Stimulated activated naive CD8-positive, alpha-beta T cell treated with anti-CD3 and anti-CD28 coated beads, Interleukin-15, Interleukin-2, amounts not matched to agents 100 ng/mL and 50 ng/mL, for 24 hours (primary cell): ENCODE measurements around the gene ZMAT3.

ENCODE experiments used
- H3K27ac Mint-ChIP-seq: one replicate; pipeline ENCODE4 v1.8.0; 2021; ENCODE audit warnings: mild to moderate bottlenecking, mixed read lengths
- H3K27me3 Mint-ChIP-seq: one replicate; pipeline ENCODE4 v1.8.0; 2021; ENCODE audit warnings: mixed read lengths
- H3K36me3 Mint-ChIP-seq: one replicate; pipeline ENCODE4 v1.8.0; 2021; ENCODE audit warnings: low read depth, mixed read lengths
- H3K4me1 Mint-ChIP-seq: one replicate; pipeline ENCODE4 v1.8.0; 2021; ENCODE audit warnings: low read depth, mixed read lengths
- H3K4me3 Mint-ChIP-seq: one replicate; pipeline ENCODE4 v1.8.0; 2021; ENCODE audit warnings: mild to moderate bottlenecking, mixed read lengths
- H3K9me3 Mint-ChIP-seq: one replicate; pipeline ENCODE4 v1.8.0; 2021; ENCODE audit warnings: mixed read lengths

The ZMAT3 gene

GRCh38 chr3:178969004-178969700, 102.5 kb downstream of the ZMAT3 start:
- H3K9me3 Mint-ChIP-seq = peaks cover 5% of the 10 kb centered on the region
- peaks cover 8% of the 10 kb centered on the region for H3K36me3 Mint-ChIP-seq
- H3K27ac Mint-ChIP-seq = no peak overlapping the region
- no peaks in the 10 kb centered on the region for H3K27me3 Mint-ChIP-seq
- H3K4me3 Mint-ChIP-seq = no peak overlapping the region
- H3K4me1 Mint-ChIP-seq = peaks cover 30% of the 10 kb centered on the region
